A673 (cell line): ENCODE data around the gene GRXCR2. TPM values are rescaled to one million over a fixed set of nuclear protein-coding genes. Genes with fewer than 3 reads are reported as not detected.

Source experiments
- BruUV-seq: library from RNA; stranded (reverse); fragments of 400-500 nt; replicated peaks from 2 replicates; lab custom pipeline; 2021; lab: Mats Ljungman, UMichigan
- CTCF ChIA-PET: fragments of 300-600 bp; sonication (Branson Sonifier 250); formaldehyde crosslinking; loops from one replicate; lab custom pipeline; 2022; ENCODE audit warnings: antibody characterized with exemption; lab: Charles Lee
- POLR2A ChIA-PET: fragments of 300-600 bp; sonication (Branson Sonifier 250); formaldehyde crosslinking; loops from one replicate; lab custom pipeline; 2022; ENCODE audit warnings: antibody characterized with exemption; ENCODE audit not compliant: low non-redundant PET; lab: Charles Lee
- DNase-seq: peaks from one replicate; pipeline ENCODE4 v3.0.0-alpha.2; 2015; ENCODE audit warnings: low spot score
- H3K27ac ChIP-seq: fragments of 200-600 bp; sonication (generic); 2 replicates; pipeline ENCODE4 v1.5.1; 2016; ENCODE audit warnings: mixed run types, low read depth, mild to moderate bottlenecking, mixed read lengths, antibody characterized with exemption, low read length; ENCODE audit not compliant: poor library complexity, severe bottlenecking
- H3K27me3 ChIP-seq: fragments of 200-600 bp; sonication (generic); replicated peaks from 2 replicates; pipeline ENCODE4 v1.6.1; 2017; ENCODE audit warnings: mixed run types, low read depth, mild to moderate bottlenecking, mixed read lengths, antibody characterized with exemption, low read length; ENCODE audit not compliant: insufficient read depth, poor library complexity
- H3K36me3 ChIP-seq: fragments of 200-600 bp; sonication (generic); 2 replicates; pipeline ENCODE4 v1.6.1; 2016; ENCODE audit warnings: mixed run types, mild to moderate bottlenecking, mixed read lengths, antibody characterized with exemption, low read length; ENCODE audit not compliant: insufficient read depth, poor library complexity, severe bottlenecking
- H3K4me1 ChIP-seq: fragments of 200-600 bp; sonication (generic); 2 replicates; pipeline ENCODE4 v1.6.1; 2017; ENCODE audit warnings: mixed run types, mild to moderate bottlenecking, mixed read lengths, antibody characterized with exemption, low read length; ENCODE audit not compliant: insufficient read depth, poor library complexity, severe bottlenecking
- H3K4me3 ChIP-seq: fragments of 200-600 bp; sonication (generic); 2 replicates; pipeline ENCODE4 v1.5.1; 2016; ENCODE audit warnings: low read depth, mixed run types, mild to moderate bottlenecking, mixed read lengths, low read length; ENCODE audit not compliant: poor library complexity, severe bottlenecking
- H3K9me3 ChIP-seq: fragments of 200-600 bp; sonication (generic); 2 replicates; pipeline ENCODE4 v1.6.1; 2016; ENCODE audit warnings: mixed run types, low read depth, mild to moderate bottlenecking, mixed read lengths, antibody characterized with exemption, low read length; ENCODE audit not compliant: poor library complexity, severe bottlenecking
- EZH2 ChIP-seq: fragments of 200-600 bp; sonication (generic); IDR thresholded peaks from 2 replicates; pipeline ENCODE4 v1.6.1; 2017; ENCODE audit warnings: borderline replicate concordance, low read depth, mild to moderate bottlenecking, mixed read lengths, antibody characterized with exemption, low read length; ENCODE audit not compliant: poor library complexity, severe bottlenecking
- intact Hi-C: fragments of 100-400 bp; cut with micrococcal nuclease; formaldehyde crosslinking; loops from one replicate; pipeline ENCODE4 v1.10.0; 2022; ENCODE audit not compliant: unreplicated experiment
- total RNA-seq: library from RNA; stranded (reverse); gene quantifications from 2 replicates; pipeline ENCODE4 v1.2.3, GENCODE V29; 2021
- TF ChIP-seq, protein P1 (sequence below): fragments of 300-800, 200-600 bp; sonication (generic); conservative IDR thresholded peaks from 2 replicates; pipeline ENCODE4 v1.5.1; 2017; ENCODE audit warnings: low read depth, mild to moderate bottlenecking, antibody characterized with exemption, low read length, moderate library complexity, mixed read lengths

GRXCR2 gene
- total RNA-seq, 1 experiment from 2014 or later, result not detected

DNA sequence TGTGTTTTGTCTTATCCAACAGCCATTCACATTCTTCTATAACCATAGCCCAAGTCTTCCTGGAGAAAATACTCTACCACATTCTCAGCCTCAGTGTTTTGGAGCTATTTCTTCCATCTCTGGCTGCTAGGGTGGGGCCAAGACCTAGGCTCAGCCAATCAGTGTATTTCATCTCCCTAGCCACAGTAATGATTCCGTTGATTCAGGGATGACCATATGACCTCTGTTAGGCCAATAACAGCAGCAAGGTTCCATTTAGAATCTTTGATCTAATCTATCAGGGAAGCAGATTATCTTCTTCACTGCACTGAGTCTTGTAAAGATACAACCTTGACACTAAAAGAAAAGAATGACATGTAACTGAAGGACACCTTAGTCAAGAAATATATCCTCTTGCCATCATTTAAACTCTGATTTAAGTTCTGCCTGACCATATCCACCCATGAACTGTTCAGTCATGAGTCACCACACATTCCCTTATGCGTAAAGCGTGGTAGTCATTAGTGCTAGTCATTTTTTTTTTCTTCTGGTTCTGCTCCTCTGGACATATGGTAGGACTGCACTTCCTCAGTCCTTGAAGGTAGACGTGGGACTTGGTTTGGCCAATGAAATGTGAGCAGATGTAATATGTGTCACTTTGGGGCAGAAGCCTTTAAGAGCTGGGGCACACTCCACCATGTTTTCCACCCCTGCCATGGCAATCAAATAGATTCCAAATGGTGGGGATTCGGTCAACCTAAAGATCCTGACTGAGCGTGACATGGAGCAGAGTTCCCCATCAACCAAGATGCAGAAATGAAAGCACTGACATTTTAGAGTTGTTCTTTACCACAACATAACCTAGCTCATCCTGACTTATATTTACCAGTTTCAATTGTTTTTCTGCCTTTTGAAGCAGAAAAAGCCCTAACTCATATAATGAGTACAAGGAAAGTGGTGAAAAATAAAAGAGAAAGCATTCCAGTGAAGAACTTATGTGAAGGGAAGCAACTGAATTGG is 25.0 kb downstream of the GRXCR2 start:
- no peak overlapping the region for H3K27ac ChIP-seq
- no peak for DNase-seq
- intact Hi-C loops, result no loop called here
- no peaks in the 10 kb centered on the region for H3K9me3 ChIP-seq
- no peaks in the 10 kb centered on the region for H3K27me3 ChIP-seq
- CTCF ChIA-PET, result no interaction called here
- TF ChIP-seq, protein P1, sequence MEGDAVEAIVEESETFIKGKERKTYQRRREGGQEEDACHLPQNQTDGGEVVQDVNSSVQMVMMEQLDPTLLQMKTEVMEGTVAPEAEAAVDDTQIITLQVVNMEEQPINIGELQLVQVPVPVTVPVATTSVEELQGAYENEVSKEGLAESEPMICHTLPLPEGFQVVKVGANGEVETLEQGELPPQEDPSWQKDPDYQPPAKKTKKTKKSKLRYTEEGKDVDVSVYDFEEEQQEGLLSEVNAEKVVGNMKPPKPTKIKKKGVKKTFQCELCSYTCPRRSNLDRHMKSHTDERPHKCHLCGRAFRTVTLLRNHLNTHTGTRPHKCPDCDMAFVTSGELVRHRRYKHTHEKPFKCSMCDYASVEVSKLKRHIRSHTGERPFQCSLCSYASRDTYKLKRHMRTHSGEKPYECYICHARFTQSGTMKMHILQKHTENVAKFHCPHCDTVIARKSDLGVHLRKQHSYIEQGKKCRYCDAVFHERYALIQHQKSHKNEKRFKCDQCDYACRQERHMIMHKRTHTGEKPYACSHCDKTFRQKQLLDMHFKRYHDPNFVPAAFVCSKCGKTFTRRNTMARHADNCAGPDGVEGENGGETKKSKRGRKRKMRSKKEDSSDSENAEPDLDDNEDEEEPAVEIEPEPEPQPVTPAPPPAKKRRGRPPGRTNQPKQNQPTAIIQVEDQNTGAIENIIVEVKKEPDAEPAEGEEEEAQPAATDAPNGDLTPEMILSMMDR, result no peak
- TF ChIP-seq EZH2, result no peak
- BruUV-seq, result no TSS peak
- no peak overlapping the region for H3K4me3 ChIP-seq
- H3K4me1 ChIP-seq, result no peaks in the 10 kb centered on the region
- POLR2A ChIA-PET, result no interaction called here
- no peaks in the 10 kb centered on the region for H3K36me3 ChIP-seq

DNA sequence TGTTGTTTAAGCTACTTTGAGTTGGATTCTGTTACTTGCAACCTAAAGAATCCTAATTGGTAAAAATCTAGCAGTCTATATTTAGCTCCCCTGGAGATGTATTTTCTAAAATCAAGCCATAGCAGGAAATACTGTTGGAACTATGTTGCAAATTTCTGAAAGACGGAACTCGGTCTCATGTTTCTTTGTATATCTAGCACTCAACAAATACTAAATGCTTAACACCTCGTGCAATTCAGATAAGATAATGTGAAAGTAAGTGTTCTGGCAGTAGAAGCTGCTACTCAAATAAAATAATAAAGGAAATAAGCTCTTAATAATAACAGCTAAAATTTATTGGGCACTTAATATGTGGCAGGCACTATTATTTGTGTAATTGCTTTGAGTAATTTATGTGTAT is 26.7 kb downstream of the GRXCR2 start:
- no peak for TF ChIP-seq EZH2
- TF ChIP-seq, protein P1, result no peak
- H3K27ac ChIP-seq, result no peak overlapping the region

DNA sequence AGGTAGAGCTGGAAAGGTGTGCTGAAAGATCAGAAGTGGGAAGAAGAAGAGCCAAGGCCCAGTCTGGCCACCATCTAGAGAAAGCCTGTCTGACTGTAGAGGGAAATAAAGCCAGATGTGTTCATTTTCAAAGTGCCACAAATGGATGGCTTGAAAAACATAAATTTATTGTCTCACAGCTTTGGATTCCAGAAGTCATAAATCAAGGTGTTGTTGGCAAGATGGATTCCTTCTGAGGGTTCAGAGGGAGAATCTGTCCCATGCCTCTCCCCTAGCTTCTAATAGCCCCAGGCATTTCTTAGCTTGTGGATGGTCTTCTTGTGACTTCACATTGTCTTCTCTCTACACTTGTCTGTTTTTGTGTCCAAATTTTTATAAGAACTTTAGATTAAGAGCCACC is 31.5 kb downstream of the GRXCR2 start:
- no TSS peak for BruUV-seq
- CTCF ChIA-PET, result no interaction called here
- intact Hi-C loops, result no loop called here
- Histone ChIP-seq H3K4me1 (no peaks in the 10 kb centered on the region), H3K4me3 (no peak overlapping the region), H3K27me3 (no peaks in the 10 kb centered on the region), H3K36me3 (no peaks in the 10 kb centered on the region), H3K9me3 (no peaks in the 10 kb centered on the region), H3K27ac (no peak overlapping the region)
- no peak for DNase-seq
- POLR2A ChIA-PET, result no interaction called here
- TF ChIP-seq, protein P1, result no peak
- TF ChIP-seq EZH2, result no peak

More for the DNA sequence above, 26.7 kb downstream of the GRXCR2 start:
- no peaks in the 10 kb centered on the region for H3K27me3 ChIP-seq
- no peak for DNase-seq
- BruUV-seq, result no TSS peak
- intact Hi-C loops, result no loop called here
- H3K4me1 ChIP-seq, result no peaks in the 10 kb centered on the region
- H3K9me3 ChIP-seq, result no peaks in the 10 kb centered on the region
- H3K4me3 ChIP-seq, result no peak overlapping the region
- POLR2A ChIA-PET, result no interaction called here
- H3K36me3 ChIP-seq, result no peaks in the 10 kb centered on the region
- CTCF ChIA-PET, result no interaction called here
